ENCODE data around the gene HSD3B2.

- no peak for TF ChIP-seq GATA3 (IDR thresholded peaks at IDR 0.05; ENCODE audit: low read depth, low read length)
- TF ChIP-seq GATA2 (IDR thresholded peaks at IDR 0.05; ENCODE audit: low read depth, low read length): no peak
Observed at GRCh38 chr1:119463569-119463968, 48.6 kb downstream of the HSD3B2 start.

All from SH-SY5Y (cell line).